ENCODE results near the gene SPATA17. TPM values are rescaled to one million over a fixed set of nuclear protein-coding genes. Genes with fewer than 3 reads are reported as not detected.

The SPATA17 gene
- total RNA-seq, 4 donors from 2014 or later, result 2.6 TPM; not detected in 3

GRCh38 chr1:217885181-217885580 is 254.0 kb downstream of the SPATA17 start:
- no peaks in the 10 kb centered on the region for H3K36me3 ChIP-seq
- H3K4me3 ChIP-seq, result no peak overlapping the region
- no peak for TF ChIP-seq POLR2A (IDR thresholded peaks at IDR 0.05)
- no peak for TF ChIP-seq CTCF (IDR thresholded peaks at IDR 0.05)
- H3K27ac ChIP-seq, result no peak overlapping the region
- no peaks in the 10 kb centered on the region for H3K4me1 ChIP-seq
- DNase-seq, result no peak
- no peaks in the 10 kb centered on the region for H3K27me3 ChIP-seq
- no peaks in the 10 kb centered on the region for H3K9me3 ChIP-seq

- Histone ChIP-seq H3K36me3 (no peaks in the 10 kb centered on the region), H3K4me3 (no peak overlapping the region), H3K27me3 (no peaks in the 10 kb centered on the region), H3K4me1 (no peaks in the 10 kb centered on the region), H3K27ac (no peak overlapping the region), H3K9me3 (no peaks in the 10 kb centered on the region)
- TF ChIP-seq POLR2A (IDR thresholded peaks at IDR 0.05) (no peak), CTCF (IDR thresholded peaks at IDR 0.05) (no peak)
- DNase-seq, result no peak
Observed at GRCh38 chr1:217888328-217888727, 257.2 kb downstream of the SPATA17 start.

- DNase-seq, result no peak
- Histone ChIP-seq H3K4me3 (no peak overlapping the region), H3K27ac (no peak overlapping the region), H3K27me3 (no peaks in the 10 kb centered on the region), H3K4me1 (no peaks in the 10 kb centered on the region), H3K9me3 (no peaks in the 10 kb centered on the region), H3K36me3 (no peaks in the 10 kb centered on the region)
- TF ChIP-seq CTCF (IDR thresholded peaks at IDR 0.05) (no peak), POLR2A (IDR thresholded peaks at IDR 0.05) (no peak)
Observed at GRCh38 chr1:217889401-217889800, 258.3 kb downstream of the SPATA17 start.

GRCh38 chr1:217891966-217892365 is 260.8 kb downstream of the SPATA17 start:
- H3K9me3 ChIP-seq, result no peaks in the 10 kb centered on the region
- DNase-seq, result no peak
- no peak overlapping the region for H3K4me3 ChIP-seq
- H3K27ac ChIP-seq, result no peak overlapping the region
- no peaks in the 10 kb centered on the region for H3K36me3 ChIP-seq
- no peaks in the 10 kb centered on the region for H3K4me1 ChIP-seq
- TF ChIP-seq POLR2A (IDR thresholded peaks at IDR 0.05), result no peak
- no peak for TF ChIP-seq CTCF (IDR thresholded peaks at IDR 0.05)
- no peaks in the 10 kb centered on the region for H3K27me3 ChIP-seq

- no peaks in the 10 kb centered on the region for H3K9me3 ChIP-seq
- H3K4me3 ChIP-seq, result no peak overlapping the region
- H3K4me1 ChIP-seq, result no peaks in the 10 kb centered on the region
- TF ChIP-seq CTCF (IDR thresholded peaks at IDR 0.05) (no peak), POLR2A (IDR thresholded peaks at IDR 0.05) (no peak)
- H3K36me3 ChIP-seq, result no peaks in the 10 kb centered on the region
- H3K27me3 ChIP-seq, result no peaks in the 10 kb centered on the region
- H3K27ac ChIP-seq, result no peak overlapping the region
- DNase-seq, result no peak
Observed at GRCh38 chr1:217892750-217893149, 261.6 kb downstream of the SPATA17 start.

- Histone ChIP-seq H3K27ac (no peak overlapping the region), H3K9me3 (no peaks in the 10 kb centered on the region), H3K27me3 (no peaks in the 10 kb centered on the region), H3K36me3 (no peaks in the 10 kb centered on the region), H3K4me1 (no peaks in the 10 kb centered on the region), H3K4me3 (no peak overlapping the region)
- TF ChIP-seq CTCF (IDR thresholded peaks at IDR 0.05) (no peak), POLR2A (IDR thresholded peaks at IDR 0.05) (no peak)
- no peak for DNase-seq
Observed at GRCh38 chr1:217895841-217896240, 264.7 kb downstream of the SPATA17 start.
